HEK293 (cell line): ENCODE data around the gene GRID2.

Experiments
- ATF2 ChIP-seq: fragments of 450-650 bp; formaldehyde crosslinking; IDR thresholded peaks from 2 replicates; pipeline ENCODE4 v1.5.1; 2016; ENCODE audit warnings: missing biosample characterization, missing genetic modification characterization, low read depth
- ELK4 ChIP-seq: IDR thresholded peaks from 2 replicates; pipeline ENCODE4 v1.6.1; 2011; ENCODE audit warnings: mild to moderate bottlenecking, low read depth, low read length, borderline replicate concordance
- PBX3 ChIP-seq: sonication (generic); formaldehyde crosslinking; IDR thresholded peaks from 2 replicates; pipeline ENCODE4 v1.8.1; 2022; ENCODE audit warnings: mild to moderate bottlenecking, moderate library complexity, missing genetic modification reagents
- ZBTB44 ChIP-seq: fragments of 450-650 bp; IDR thresholded peaks from 2 replicates; pipeline ENCODE4 v1.5.1; 2018; ENCODE audit warnings: missing biosample characterization, mild to moderate bottlenecking, missing genetic modification characterization
- ZNF514 ChIP-seq: fragments of 450-650 bp; formaldehyde crosslinking; IDR thresholded peaks from 2 replicates; pipeline ENCODE4 v1.5.1; 2016; ENCODE audit warnings: missing biosample characterization, missing genetic modification characterization

- TF ChIP-seq ZNF514 (no peak), ELK4 (no peak), ZBTB44 (tag by site-specific recombination) (no peak), PBX3 (CRISPR knock-in tag) (no peak), ATF2 (no peak)
Measured at GRCh38 chr4:93480452-93480851, 1176.7 kb downstream of the GRID2 start.
